Heart left ventricle (tissue), 16 donors: ENCODE data around the gene SLAIN1. TPM values are rescaled to one million over a fixed set of nuclear protein-coding genes. Genes with fewer than 3 reads are reported as not detected.

ENCODE experiments used
- ATAC-seq, 4 donors: fragments of 200-7000 bp; cut with Tn5 transposase; one replicate each; pipeline ENCODE4 v1.9.1; 2020 to 2022; ENCODE audit warnings: moderate library complexity in 4 of 4, mild to moderate bottlenecking in 3 of 4, moderate number of reproducible peaks in 1 of 4
- DNase-seq, 5 donors: peaks; one replicate each; pipeline ENCODE4 v3.0.0-alpha.2; 2020
- H3K27ac ChIP-seq, 12 donors: fragments of 200-600 bp; sonication (generic) in 4 of 12; one replicate each; pipeline versions ENCODE4 v1.5.0 to v1.8.0; 2016 to 2022; ENCODE audit warnings: mild to moderate bottlenecking in 2 of 12
- H3K27me3 ChIP-seq, 9 donors: fragments of 200-600 bp; sonication (generic) in 2 of 9; one replicate each; pipeline versions ENCODE4 v1.5.1 to v1.8.0; 2016 to 2022; ENCODE audit warnings: mild to moderate bottlenecking in 3 of 9
- H3K36me3 ChIP-seq, 9 donors: fragments of 200-600 bp; sonication (generic) in 2 of 9; one replicate each; pipeline versions ENCODE4 v1.5.0 to v1.8.0; 2018 to 2022; ENCODE audit warnings: mild to moderate bottlenecking in 2 of 9
- H3K4me1 ChIP-seq, 12 donors: fragments of 200-600 bp; sonication (generic) in 4 of 12; one replicate each; pipeline versions ENCODE4 v1.5.0 to v1.8.0; 2016 to 2022; ENCODE audit warnings: mild to moderate bottlenecking in 3 of 12
- H3K4me3 ChIP-seq, 12 donors: fragments of 200-600 bp; sonication (generic) in 4 of 12; one replicate each; pipeline versions ENCODE4 v1.5.0 to v1.8.0; 2017 to 2022; ENCODE audit warnings: mild to moderate bottlenecking in 9 of 12, moderate library complexity in 4 of 12
- H3K9me3 ChIP-seq, 12 donors: fragments of 200-600 bp; sonication (generic) in 4 of 12; one replicate each; pipeline versions ENCODE4 v1.5.0 to v1.8.0; 2016 to 2022; ENCODE audit warnings: mild to moderate bottlenecking in 1 of 12
- CTCF ChIP-seq, 12 donors: fragments of 200-600 bp; sonication (generic) in 4 of 12; IDR thresholded peaks; one replicate each; pipeline versions ENCODE4 v1.5.0 to v1.8.0; 2018 to 2022; ENCODE audit warnings: antibody characterized with exemption in 12 of 12, mild to moderate bottlenecking in 5 of 12
- POLR2A ChIP-seq, 2 donors: fragments of 450-650 bp; IDR thresholded peaks; one replicate each; pipeline ENCODE4 v1.6.1; 2017; ENCODE audit warnings: antibody characterized with exemption in 2 of 2, mild to moderate bottlenecking in 2 of 2, moderate library complexity in 2 of 2
- WGBS, 4 donors: extraction: QIAGEN DNeasy Blood & Tissue Kit in 2 of 4; methylation state at CpG; one replicate each; pipeline versions ENCODE4 v1.1.5 to v1.1.7; 2013 to 2018; 5-methylcytosine and 5-hydroxymethylcytosine counted together
- intact Hi-C, 10 donors: fragments of 100-400 bp; cut with DNase I; formaldehyde crosslinking; loops; one replicate each; pipeline versions ENCODE4 v1.11.1 to v1.14.2; 2022
- polyA plus RNA-seq, 2 donors: library from polyadenylated mRNA; stranded (reverse); fragments of 200-250 nt; gene quantifications; one replicate each; pipeline ENCODE4 v1.2.3, GENCODE V29; 2013
- total RNA-seq, 9 donors: library from RNA; depleted of rRNA in 2 of 9; stranded (reverse); fragments of >200 nt in 2 of 9; fragmentation: NEBNext Ultra II Directional in 3 of 9; extraction: Animal tissue kit (Norgen Biotek cat#: 25700) in 3 of 9; gene quantifications; one replicate each; pipeline versions ENCODE4 v1.1.0 to v1.2.4, GENCODE V29; 2016 to 2023
- donor health status: ischemic (EF 13 %, LVEDD 7.1; RV severe dilation, severe dysfunction).
- donor health status: healthy with polysubstance abuse.
- donor health status: DM: no; HTN: yes; CAD: no.
- donor health status: DM: no; HTN: no; CAD: no.
- donor health status: ischemic (EF 25% LVEDD 6.9; RV normal size, moderate dysfunction).
- donor health status: ischemic (EF 25% LVEDD 5.7; RV mildly dilated, moderate dysfunction).
- donor health status: healthy.
- donor health status: DM: yes; HTN: yes; CAD: no.
- donor health status: ischemic (EF 35%, LVEDD 5.7; RV mildly dilated, moderate dysfunction).
- donor health status: nonischemic (EF 11% LVEDD 7.7; RV severe dilation, severe dysfunction).
- donor health status: DM: yes; HTN: yes; CAD: no.
- donor health status: PGD.
- donor health status: ischemic (EF 29% LVEDD 5.4; RV normal size, mild dysfunction).
- donor health status: nonischemic (EF 23%, LVEDD 6.1; RV moderate dilation, normal function).

SLAIN1 gene
- total and polyA plus RNA-seq, 11 donors: 2.3 to 14.9 (median 7.0) TPM

- Histone ChIP-seq H3K36me3 (no peaks in the 10 kb centered on the region), H3K9me3 (peaks cover 0 to 3% (median 0%) of the 10 kb centered on the region in 12 donors), H3K4me1 (peaks cover 0 to 6% (median 0%) of the 10 kb centered on the region in 12 donors), H3K27ac (no peak overlapping the region), H3K4me3 (no peak overlapping the region), H3K27me3 (no peaks in the 10 kb centered on the region)
- TF ChIP-seq CTCF (IDR thresholded peaks at IDR 0.05) (no peak), POLR2A (IDR thresholded peaks at IDR 0.05) (no peak)
- ATAC-seq (no peak), DNase-seq (no peak)
- intact Hi-C loops: no loop called here
- 57 to 62% (median 59%) methylated on average over 6 of the region's 6 CpGs for WGBS, 4 donors
Observed at GRCh38 chr13:77807431-77808135, 110.1 kb downstream of the SLAIN1 start.

DNA sequence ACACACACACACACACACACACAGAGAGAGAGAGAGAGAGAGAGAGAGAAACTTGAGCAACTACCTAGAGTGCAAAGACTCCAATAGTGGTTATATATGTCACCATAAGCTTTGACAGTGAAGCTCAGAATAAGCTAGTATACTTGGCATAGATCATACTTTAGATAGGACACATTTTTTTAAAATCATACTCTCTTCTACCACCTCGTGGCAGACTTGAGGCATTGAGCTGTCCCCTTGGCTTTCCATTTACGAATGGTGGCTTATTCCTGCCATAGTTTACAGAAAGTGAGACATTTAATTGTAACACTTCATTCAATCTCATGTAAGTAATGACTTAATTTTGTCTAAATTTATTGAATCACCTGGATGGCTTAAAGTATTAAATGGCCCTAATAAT, 112.9 kb downstream of the SLAIN1 start:
- 53 to 79% (median 58%) methylated on average over 2 of the region's 2 CpGs for WGBS, 4 donors
- DNase-seq (no peak), ATAC-seq (no peak)
- Histone ChIP-seq H3K27me3 (no peaks in the 10 kb centered on the region), H3K27ac (no peak overlapping the region), H3K4me3 (no peak overlapping the region), H3K4me1 (peaks cover 0 to 6% (median 0%) of the 10 kb centered on the region in 12 donors), H3K9me3 (no peaks in the 10 kb centered on the region), H3K36me3 (no peaks in the 10 kb centered on the region)
- TF ChIP-seq CTCF (IDR thresholded peaks at IDR 0.05) (peak in 4 of 12 donors; percentile 19 to 36 (median 32)), POLR2A (IDR thresholded peaks at IDR 0.05) (no peak)
- intact Hi-C loops: no loop called here

- no peak for DNase-seq
- intact Hi-C loops: no loop called here
- H3K9me3 ChIP-seq: no peaks in the 10 kb centered on the region
- no peak overlapping the region for H3K4me3 ChIP-seq
- H3K27me3 ChIP-seq: no peaks in the 10 kb centered on the region
- ATAC-seq: no peak
- WGBS, 4 donors: 50 to 72% (median 52%) methylated on average over 3 of the region's 3 CpGs
- H3K36me3 ChIP-seq: no peaks in the 10 kb centered on the region
- H3K27ac ChIP-seq: no peak overlapping the region
- peaks cover 0 to 6% (median 0%) of the 10 kb centered on the region in 12 donors for H3K4me1 ChIP-seq
- TF ChIP-seq POLR2A (IDR thresholded peaks at IDR 0.05) (no peak), CTCF (IDR thresholded peaks at IDR 0.05) (no peak)
Observed at GRCh38 chr13:77810878-77811277, 113.4 kb downstream of the SLAIN1 start.

- Histone ChIP-seq H3K36me3 (no peaks in the 10 kb centered on the region), H3K9me3 (no peaks in the 10 kb centered on the region), H3K27me3 (no peaks in the 10 kb centered on the region), H3K4me3 (no peak overlapping the region), H3K4me1 (peaks cover 0 to 6% (median 0%) of the 10 kb centered on the region in 12 donors), H3K27ac (no peak overlapping the region)
- DNase-seq: no peak
- 83 to 92% (median 90%) methylated on average over 2 of the region's 2 CpGs for WGBS, 4 donors
- ATAC-seq: no peak
- no peak for TF ChIP-seq CTCF (IDR thresholded peaks at IDR 0.05)
- no peak for TF ChIP-seq POLR2A (IDR thresholded peaks at IDR 0.05)
- intact Hi-C loops: no loop called here
Observed at GRCh38 chr13:77811381-77811780, 113.9 kb downstream of the SLAIN1 start.
